MCF 10A (cell line): Measurements from ENCODE around the gene SYNGR4. TPM values are rescaled to one million over a fixed set of nuclear protein-coding genes. Genes with fewer than 3 reads are reported as not detected.
"Not testable (repeated sequence)": the region's sequence is repeated elsewhere in the genome, so short reads cannot be mapped to it uniquely, and the experiment has no call there.

Source experiments
- BruUV-seq: library from RNA; stranded (reverse); fragments of 400-500 nt; replicated peaks from 2 replicates; lab custom pipeline; 2021; lab: Mats Ljungman, UMichigan
- CTCF ChIA-PET: fragments of 300-600 bp; sonication (Branson Sonifier 250); formaldehyde crosslinking; extraction: SDS; loops from one replicate; lab custom pipeline; 2021; ENCODE audit warnings: antibody characterized with exemption, inconsistent platforms; lab: Yijun Ruan, JAX
- POLR2A ChIA-PET: fragments of 300-600, 350-650 bp; sonication (Branson Sonifier 250); formaldehyde crosslinking; extraction: SDS; loops from one replicate; lab custom pipeline; 2020; ENCODE audit warnings: antibody characterized with exemption, inconsistent platforms; lab: Yijun Ruan, JAX
- DNase-seq: peaks from one replicate; pipeline ENCODE4 v3.0.0-alpha.2; 2018; ENCODE audit not compliant: unreplicated experiment
- H3K27ac Mint-ChIP-seq: one replicate; pipeline ENCODE4 v1.8.0; 2022; ENCODE audit warnings: mild to moderate bottlenecking, low read depth, mixed read lengths; ENCODE audit not compliant: unreplicated experiment
- H3K27me3 Mint-ChIP-seq: one replicate; pipeline ENCODE4 v1.8.0; 2022; ENCODE audit warnings: mixed read lengths; ENCODE audit not compliant: insufficient read depth, unreplicated experiment
- H3K36me3 Mint-ChIP-seq: one replicate; pipeline ENCODE4 v1.8.0; 2022; ENCODE audit warnings: mild to moderate bottlenecking, moderate library complexity, mixed read lengths; ENCODE audit not compliant: insufficient read depth, unreplicated experiment
- H3K4me1 Mint-ChIP-seq: one replicate; pipeline ENCODE4 v1.8.0; 2022; ENCODE audit warnings: mixed read lengths; ENCODE audit not compliant: insufficient read depth, unreplicated experiment
- H3K4me3 Mint-ChIP-seq: one replicate; pipeline ENCODE4 v1.8.0; 2022; ENCODE audit warnings: mild to moderate bottlenecking, moderate library complexity, mixed read lengths; ENCODE audit not compliant: unreplicated experiment
- H3K9me3 Mint-ChIP-seq: one replicate; pipeline ENCODE4 v1.8.0; 2022; ENCODE audit warnings: mixed read lengths; ENCODE audit not compliant: unreplicated experiment
- intact Hi-C: fragments of 100-400 bp; cut with micrococcal nuclease; formaldehyde crosslinking; loops from 2 replicates; pipeline ENCODE4 v1.14.1; 2022
- total RNA-seq: library from RNA; stranded (reverse); gene quantifications from 2 replicates; pipeline ENCODE4 v1.2.3, GENCODE V29; 2022
- TF ChIP-seq, protein P1 (sequence below): fragments of 200-600 bp; IDR thresholded peaks from one replicate; pipeline ENCODE4 v1.8.0; 2022; ENCODE audit warnings: antibody characterized with exemption, mild to moderate bottlenecking; ENCODE audit not compliant: unreplicated experiment

The SYNGR4 gene
- total RNA-seq, 1 experiment from 2014 or later = not detected

DNA sequence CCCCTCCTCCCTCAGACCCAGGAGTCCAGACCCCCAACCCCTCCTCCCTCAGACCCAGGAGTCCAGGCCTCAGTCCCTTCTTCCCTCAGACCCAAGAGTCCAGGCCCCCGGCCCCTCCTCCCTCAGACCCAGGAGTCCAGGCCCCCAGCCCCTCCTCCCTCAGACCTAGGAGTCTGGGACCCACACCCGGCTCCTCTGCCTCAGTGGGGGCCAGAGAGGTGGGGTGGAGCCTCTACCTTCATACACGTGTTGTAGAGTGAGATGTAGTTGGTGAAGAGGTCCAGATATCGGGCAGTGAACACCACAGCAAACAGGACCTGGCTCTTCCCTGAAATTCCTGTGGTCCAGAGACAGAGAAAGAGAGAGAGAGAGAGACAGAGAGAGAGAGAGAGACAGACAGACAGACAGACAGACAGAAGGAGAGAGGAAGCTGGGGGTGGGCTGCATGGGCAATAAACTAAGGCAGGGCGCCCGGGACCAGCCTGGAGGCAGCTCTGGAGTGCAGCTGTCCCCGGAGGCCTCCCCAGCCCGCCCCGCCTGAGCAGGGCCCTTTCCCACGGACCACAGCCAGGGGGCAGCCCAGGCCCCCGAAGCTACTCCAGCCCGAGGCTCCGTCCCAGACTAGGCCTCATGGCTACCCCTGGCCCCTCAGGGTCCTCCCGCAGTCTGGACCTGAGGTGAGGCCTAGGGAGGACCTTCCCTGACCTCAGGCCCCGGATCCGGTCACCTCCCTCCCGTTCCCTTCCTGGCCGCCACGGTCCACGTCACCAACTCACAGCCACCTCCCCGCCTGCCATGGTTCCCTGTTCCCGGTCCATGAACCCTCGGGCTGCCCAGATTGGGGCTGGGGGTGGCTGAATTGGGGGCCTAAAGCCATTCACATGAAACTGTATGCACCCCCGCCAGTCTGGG, 26.3 kb downstream of the SYNGR4 start:
- no TSS peak for BruUV-seq
- TF ChIP-seq, protein P1, sequence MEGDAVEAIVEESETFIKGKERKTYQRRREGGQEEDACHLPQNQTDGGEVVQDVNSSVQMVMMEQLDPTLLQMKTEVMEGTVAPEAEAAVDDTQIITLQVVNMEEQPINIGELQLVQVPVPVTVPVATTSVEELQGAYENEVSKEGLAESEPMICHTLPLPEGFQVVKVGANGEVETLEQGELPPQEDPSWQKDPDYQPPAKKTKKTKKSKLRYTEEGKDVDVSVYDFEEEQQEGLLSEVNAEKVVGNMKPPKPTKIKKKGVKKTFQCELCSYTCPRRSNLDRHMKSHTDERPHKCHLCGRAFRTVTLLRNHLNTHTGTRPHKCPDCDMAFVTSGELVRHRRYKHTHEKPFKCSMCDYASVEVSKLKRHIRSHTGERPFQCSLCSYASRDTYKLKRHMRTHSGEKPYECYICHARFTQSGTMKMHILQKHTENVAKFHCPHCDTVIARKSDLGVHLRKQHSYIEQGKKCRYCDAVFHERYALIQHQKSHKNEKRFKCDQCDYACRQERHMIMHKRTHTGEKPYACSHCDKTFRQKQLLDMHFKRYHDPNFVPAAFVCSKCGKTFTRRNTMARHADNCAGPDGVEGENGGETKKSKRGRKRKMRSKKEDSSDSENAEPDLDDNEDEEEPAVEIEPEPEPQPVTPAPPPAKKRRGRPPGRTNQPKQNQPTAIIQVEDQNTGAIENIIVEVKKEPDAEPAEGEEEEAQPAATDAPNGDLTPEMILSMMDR = peak; percentile 75
- peaks cover 42% of the 10 kb centered on the region for H3K36me3 Mint-ChIP-seq
- H3K27ac Mint-ChIP-seq = peak overlapping the region; percentile 90
- intact Hi-C loops = loop anchor here (1.0 to 5.0 kb wide), 4 partner anchors 55 to 194 kb away; partner anchors contain the start of gene GRWD1
- ChIA-PET POLR2A (interaction anchor here (0.6 to 2.3 kb wide), 16 partner anchors 9 to 234 kb away, joined by 3 to 21 read pairs (median 4); partner anchors contain the start of genes GRWD1, SYNGR4 and TMEM143), CTCF (interaction anchor here (0.6 to 1.9 kb wide), 23 partner anchors 9 to 539 kb away, joined by 3 to 10 read pairs (median 5); no protein-coding TSS in a partner anchor)
- H3K4me3 Mint-ChIP-seq = peak overlapping the region; percentile 82
- no peaks in the 10 kb centered on the region for H3K9me3 Mint-ChIP-seq
- peaks cover 16% of the 10 kb centered on the region for H3K4me1 Mint-ChIP-seq
- DNase-seq = peak; percentile 53
- peaks cover 19% of the 10 kb centered on the region for H3K27me3 Mint-ChIP-seq

DNA sequence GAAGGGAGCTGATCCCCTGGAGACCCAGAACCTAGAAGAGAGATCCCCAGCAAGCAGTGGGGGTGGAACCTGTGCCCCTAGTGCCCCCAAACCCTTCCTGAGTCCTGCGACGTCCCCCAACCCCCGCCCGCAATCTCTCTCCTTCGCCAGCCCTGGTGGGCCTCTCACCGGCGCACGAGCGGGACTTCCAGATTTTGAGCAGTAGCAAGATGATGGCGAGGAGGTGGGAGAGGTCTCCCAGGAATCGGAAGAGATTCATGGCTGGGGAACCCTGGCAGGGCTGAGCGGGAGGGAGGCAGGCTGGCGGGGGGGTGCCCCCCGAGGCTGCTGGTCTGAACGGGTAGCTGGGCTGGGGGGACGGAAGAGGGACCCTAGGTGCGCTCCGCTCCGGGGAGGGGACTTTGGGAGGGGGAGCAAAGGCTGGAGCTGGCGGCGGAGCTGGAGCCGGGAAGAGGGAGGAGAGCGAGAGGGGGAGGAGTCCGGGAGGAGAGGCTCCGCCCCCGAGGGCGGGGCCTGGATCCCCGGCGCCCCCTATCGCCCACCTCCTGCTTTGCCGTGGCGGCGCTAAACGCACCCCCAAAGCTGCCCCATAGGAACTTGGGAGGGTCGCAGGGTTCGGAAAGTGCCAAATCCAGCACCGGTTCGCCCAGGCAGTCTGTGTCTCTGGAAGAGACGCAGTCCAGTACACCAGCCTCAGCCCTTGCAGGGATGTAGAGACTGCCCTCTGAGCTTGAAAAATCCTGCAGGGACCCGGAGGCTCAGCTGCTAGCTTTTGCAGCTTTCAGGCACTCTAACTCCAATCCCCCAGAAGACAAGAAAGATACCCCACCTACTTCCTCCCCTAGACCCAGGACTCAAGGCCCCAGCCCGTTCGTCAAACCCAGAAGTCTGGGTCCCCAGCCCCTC, 27.2 kb downstream of the SYNGR4 start, which contains the start of gene KDELR1:
Gene KDELR1 (minus strand): TSS at position 452 of the 906 bp plus-strand sequence. CDS start 193 bp downstream, at position 259.
- Mint-ChIP-seq H3K9me3 (no peaks in the 10 kb centered on the region), H3K36me3 (peaks cover 32% of the 10 kb centered on the region), H3K4me3 (peak within 1 kb of the TSS; percentile 82), H3K27ac (peak within 1 kb of the TSS; percentile 90), H3K4me1 (peaks cover 25% of the 10 kb centered on the region), H3K27me3 (peaks cover 22% of the 10 kb centered on the region)
- ChIA-PET CTCF (interaction anchor here (0.6 to 1.9 kb wide), 33 partner anchors 10 to 752 kb away, joined by 3 to 10 read pairs (median 4); no protein-coding TSS in a partner anchor), POLR2A (interaction anchor here (0.6 to 2.3 kb wide), 21 partner anchors 10 to 1376 kb away, joined by 3 to 21 read pairs (median 3); partner anchors contain the start of genes AP2A1, GRWD1, RPL18 and SPHK2)
- TF ChIP-seq, protein P1 = peak; percentile 89
- intact Hi-C loops = loop anchor here (5.0 kb wide), 2 partner anchors 59 to 96 kb away; no protein-coding TSS in a partner anchor
- TSS peak; percentile 68 for BruUV-seq
- DNase-seq = peak; percentile 76

GRCh38 chr19:48392006-48392344, 27.8 kb downstream of the SYNGR4 start:
- not testable (repeated sequence) for DNase-seq, BruUV-seq, H3K27ac Mint-ChIP-seq, H3K4me3 Mint-ChIP-seq, H3K9me3 Mint-ChIP-seq
- peaks cover 25% of the 10 kb centered on the region for H3K4me1 Mint-ChIP-seq
- peaks cover 22% of the 10 kb centered on the region for H3K27me3 Mint-ChIP-seq
- ChIA-PET POLR2A (interaction anchor here (0.6 to 2.3 kb wide), 12 partner anchors 10 to 1375 kb away, joined by 3 to 21 read pairs (median 4); partner anchors contain the start of genes AP2A1, GRWD1, RPL18 and SPHK2), CTCF (interaction anchor here (0.6 to 1.9 kb wide), 21 partner anchors 10 to 752 kb away, joined by 3 to 10 read pairs (median 5); no protein-coding TSS in a partner anchor)
- peaks cover 26% of the 10 kb centered on the region for H3K36me3 Mint-ChIP-seq
- intact Hi-C loops = loop anchor here (5.0 kb wide), 2 partner anchors 60 to 95 kb away; no protein-coding TSS in a partner anchor
